HG03097 (cell line): ENCODE measurements around the gene BMP6.

Source experiments
- ATAC-seq: cut with Tn5 transposase; IDR thresholded peaks from one replicate; pipeline ENCODE4 v1.9.1; 2021; ENCODE audit not compliant: unreplicated experiment, low FRiP score

BMP6 gene

DNA sequence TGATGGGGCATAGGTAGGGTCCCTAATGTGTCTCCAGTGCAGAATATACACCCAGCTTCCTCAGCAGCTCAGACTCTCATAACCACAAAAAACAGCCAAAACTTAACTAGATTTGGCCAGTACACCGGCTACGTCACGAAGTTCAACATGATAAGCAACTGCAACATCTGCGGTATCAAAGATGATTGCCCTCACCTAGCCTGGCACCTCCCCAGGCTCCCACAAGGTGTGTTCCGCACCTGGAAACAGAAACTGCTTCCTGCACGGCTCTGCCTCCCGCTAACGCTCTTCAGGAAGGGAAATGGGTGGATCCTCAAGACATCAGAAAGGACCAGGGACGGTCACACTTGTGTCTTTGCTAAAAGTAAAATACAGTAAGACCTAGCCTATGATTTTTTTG is 175.2 kb downstream of the BMP6 start:
- ATAC-seq, result no peak

DNA sequence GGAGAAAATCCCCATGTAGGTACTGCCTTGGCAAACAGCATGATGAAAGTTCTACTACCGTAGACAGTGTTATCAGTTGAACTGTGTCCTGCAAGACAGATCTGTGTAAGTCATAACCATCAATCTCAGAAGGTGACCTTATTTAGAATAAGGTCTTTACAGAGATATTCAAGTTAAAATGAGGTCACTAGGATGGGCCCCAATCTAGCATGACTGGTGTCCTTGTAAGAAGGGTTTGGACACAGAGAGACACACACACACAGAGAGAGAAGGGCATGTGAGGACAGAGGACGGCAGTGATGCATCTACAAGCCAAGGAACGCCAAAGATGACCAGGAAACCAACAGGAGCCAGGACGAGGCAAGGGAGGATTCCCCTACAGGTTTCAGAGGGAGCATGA is 175.9 kb downstream of the BMP6 start:
- ATAC-seq, result no peak

DNA sequence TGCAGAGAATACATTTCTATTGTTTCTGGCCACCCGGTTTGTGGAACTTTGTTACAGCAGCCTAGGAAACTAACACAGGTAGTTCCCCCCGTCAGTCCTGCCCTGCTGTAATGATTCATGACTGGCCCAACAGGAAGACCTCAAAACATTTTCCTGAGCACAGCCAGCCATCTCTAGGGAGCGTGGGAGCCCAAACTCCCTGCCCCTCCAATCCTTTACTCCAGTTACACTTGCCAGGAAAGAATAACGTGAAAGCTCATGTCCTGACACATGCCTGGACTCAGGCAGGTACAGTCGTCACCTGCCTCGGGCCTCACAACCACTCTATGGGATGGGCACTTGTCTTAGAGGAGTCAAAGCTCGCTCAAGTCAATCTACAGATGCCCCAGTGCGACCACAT is 176.3 kb downstream of the BMP6 start:
- ATAC-seq, result no peak

DNA sequence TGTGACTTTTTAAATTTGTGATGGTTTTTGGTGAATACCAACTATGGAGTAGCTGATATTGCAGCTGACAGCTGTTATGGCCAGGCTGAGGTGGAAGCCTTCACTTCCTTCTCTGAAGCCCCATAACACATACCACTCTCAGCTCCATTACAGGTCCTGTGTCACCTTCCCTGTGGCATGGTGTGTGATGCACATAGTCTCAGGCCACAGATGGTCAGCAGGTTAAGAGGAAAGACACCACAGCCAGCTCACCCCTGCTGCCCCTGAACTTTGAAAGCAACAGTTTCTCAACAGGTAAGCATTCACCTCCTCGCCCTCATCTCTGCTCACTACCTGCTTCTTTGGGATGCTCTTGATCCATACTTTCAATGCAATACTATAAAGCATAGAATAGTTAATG is 177.0 kb downstream of the BMP6 start:
- ATAC-seq, result no peak

DNA sequence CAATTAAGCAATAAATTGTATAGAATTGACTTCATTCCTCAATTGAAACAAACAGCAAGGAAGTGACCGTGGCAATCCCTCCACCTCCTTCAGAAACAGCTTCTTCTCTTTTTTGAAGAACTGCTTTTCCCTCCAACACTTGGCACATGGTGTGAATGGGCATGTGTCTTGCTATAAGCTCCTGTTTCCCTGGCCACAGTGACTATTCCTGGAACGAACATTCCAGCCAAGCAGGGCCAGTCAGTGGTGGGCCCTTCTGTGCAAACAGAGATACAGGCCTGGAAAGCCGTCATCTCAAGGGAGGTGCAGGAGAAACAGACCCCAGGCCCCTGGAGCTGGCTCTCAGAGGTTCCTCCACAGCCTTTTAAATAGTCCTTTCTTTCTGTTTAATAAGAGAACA is 177.8 kb downstream of the BMP6 start:
- no peak for ATAC-seq

DNA sequence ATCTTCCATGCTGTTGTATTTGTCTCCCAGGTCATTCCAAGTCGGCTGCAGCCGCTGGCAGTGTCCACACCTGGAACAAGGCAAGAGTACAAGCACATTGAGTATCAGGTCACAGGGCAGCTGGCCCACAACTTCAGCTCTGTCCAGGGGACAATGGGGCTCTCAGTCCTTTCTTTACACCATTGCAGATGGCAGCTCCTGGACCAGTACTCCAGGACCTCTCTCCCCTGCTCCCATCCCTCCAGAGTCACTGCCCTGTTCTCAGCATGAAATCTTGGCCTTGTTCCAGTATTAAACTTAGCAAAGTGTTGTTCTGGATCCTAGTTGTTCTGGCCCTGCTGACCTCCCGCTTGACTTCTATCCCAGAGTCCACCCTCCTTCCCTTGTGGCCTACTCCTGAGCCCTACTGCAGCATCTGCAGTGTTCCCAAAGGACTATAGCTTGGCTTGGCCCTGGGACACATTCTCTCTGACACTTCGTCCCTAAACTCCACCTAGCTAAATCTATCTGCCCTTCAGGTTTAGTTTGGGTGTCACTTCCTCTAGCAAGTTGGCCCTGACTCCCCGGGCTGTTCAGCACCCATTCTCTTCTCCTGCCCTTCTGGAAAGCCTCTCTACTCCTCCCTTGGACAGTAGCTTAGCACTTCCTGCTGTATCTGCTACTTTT is 178.9 kb downstream of the BMP6 start:
- no peak for ATAC-seq

DNA sequence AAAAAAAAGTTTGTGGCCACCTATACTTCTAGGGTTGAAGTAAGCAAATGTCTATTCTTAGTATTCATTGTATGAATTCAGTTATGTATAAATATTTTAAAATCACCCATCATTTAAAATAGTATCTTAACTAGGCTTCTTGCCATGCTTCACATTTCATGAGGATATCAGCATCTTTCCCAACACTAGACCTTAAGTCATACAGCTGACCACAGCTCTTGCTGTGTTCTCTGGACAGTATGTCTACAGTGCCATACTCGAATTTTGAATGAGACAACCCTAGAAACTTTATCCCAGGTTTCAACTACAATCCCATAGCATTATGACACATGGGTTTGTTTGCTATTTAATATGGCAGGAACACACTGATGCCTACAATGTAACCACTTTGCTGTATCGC is 179.5 kb downstream of the BMP6 start:
- ATAC-seq, result no peak

DNA sequence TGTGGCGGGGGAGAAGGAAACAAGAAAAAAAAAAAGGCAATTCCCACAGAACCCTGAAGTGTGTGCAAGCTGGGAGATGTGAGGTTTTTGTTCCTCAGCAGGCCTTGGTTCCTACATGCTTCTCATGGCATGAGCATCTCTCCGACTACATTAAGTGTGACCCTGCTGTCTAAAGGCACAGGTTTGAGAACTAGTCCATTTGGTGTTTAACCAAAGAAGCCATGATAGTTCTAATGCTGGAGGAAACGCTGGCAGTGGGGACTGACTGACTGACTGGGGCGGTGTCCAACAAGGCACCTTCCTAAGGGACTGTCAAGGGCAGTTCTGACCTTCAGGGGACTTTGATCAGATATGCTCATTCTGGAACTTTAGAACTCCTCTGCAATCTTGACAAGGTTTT is 180.8 kb downstream of the BMP6 start:
- no peak for ATAC-seq

DNA sequence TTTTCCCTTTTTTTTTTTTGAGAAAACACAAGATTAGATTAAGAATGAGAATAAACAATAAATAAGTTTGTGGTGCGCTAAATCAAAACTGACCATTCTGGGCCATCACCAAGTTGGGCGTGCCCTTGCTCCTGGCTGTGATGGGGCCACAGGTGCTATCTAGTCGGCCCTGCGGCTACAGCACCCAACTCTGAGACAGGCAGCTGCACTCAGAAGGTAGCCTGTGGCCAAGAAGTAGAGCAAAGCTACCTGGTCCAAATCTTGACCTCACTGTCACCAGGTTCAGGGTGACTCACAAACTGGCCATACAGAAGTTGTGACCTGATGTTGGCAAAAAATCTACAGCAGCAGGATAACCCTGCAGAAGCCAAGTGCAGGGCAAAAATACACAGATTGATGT is 181.3 kb downstream of the BMP6 start:
- no peak for ATAC-seq

DNA sequence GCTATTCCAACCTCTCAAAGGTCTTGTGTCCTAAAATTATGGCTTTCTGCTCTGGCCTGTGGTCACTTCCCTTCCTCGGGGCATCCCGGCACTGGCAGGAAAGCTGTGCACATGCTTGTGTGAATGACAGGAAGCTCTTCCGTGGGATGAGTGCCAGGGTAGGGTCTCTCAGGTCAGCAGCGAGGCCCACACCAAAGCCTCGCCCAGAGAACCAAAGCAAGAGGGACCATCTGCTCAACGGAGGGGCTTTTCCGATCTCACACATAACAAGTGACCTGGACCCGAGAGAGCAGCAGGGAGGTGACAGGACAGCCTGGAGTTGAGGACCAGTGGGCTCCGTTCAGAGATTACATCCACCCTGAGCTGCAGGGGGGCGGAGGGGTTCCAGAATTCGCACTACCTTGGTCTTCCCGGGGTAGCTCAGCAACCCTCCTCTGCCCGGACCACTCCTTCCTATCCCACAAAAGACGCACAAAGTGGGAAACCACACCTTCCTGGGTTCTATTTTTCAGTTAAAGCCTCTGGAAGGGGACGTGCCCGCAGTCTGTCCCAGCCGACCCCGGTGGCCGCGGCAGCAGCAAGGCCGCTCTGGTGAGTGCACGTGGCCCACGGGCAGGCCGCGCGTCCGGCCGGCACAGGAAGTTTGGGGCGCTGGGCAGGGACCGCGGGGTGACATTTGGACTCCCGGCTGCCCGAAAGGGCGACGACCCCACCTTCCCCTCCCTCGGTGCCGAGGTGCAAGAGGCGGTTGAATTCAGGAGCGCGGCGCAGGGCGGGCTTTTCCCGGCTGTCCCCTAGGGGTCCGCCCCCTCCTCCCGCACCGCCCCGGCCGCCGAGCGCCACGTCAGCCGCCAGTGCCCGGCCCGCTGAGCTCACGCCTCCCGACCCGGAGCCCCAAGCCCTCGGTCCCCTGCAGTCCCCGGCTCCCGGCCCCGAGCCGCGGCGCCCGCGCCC is 183.7 kb downstream of the BMP6 start:
- ATAC-seq, result peak; percentile 26

DNA sequence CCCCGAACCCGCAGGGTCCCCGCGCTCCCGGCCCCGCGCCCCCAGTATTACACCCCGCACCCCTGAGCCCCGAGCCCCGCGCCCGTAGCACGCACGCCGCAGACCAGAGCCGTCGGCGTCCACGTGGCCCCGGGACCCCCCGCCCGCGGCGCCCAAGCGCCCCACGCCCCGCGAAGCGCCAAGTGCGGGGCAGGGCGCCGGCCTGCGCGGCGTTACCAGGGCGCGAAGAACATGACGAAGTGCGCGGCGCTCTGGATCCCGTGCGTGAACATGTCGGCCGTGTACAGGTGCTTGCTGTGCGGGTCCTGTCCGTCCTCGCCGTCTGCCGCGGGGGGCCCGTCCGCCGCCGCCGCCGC is 184.4 kb downstream of the BMP6 start:
- ATAC-seq, result peak; percentile 16

DNA sequence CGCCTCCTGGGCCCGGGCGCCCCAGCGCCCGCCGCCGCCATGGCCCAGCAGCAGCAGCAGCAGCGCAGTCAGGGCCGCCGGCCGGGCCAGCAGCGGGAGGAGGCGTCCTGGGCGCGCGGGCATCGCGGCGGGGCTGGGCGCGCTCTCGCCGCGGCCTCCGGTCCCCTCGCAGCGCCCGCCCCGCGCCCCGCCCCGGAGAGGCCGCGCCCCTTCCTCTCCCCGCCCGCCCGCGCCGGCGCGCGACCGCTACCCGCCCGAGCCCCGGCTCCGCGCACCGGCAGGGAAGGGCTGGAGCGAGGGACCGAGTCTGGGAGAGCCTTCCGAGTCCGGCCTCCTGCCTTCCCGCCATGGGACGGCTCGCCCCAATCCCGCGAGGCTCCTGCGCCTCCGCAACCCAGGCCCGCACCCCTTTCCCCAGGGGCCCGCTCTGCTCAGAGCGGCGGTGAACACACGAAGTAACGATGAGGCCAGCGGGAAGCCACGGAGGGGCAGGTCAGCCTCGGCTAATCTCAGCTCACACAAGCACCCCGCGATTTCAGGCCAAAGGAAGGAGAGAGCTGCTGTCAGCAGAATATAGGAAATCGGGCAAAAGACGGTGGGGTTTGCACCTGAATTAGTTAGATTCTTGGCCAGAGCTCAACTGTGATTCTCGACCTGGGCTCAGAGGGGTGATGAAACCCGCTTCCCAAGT is 184.9 kb downstream of the BMP6 start, which contains the start of gene TXNDC5:
Gene TXNDC5 (minus strand): TSS at position 135 of the 691 bp plus-strand sequence. CDS start 12 bp downstream, at position 123.
- ATAC-seq, result peak; percentile 64

DNA sequence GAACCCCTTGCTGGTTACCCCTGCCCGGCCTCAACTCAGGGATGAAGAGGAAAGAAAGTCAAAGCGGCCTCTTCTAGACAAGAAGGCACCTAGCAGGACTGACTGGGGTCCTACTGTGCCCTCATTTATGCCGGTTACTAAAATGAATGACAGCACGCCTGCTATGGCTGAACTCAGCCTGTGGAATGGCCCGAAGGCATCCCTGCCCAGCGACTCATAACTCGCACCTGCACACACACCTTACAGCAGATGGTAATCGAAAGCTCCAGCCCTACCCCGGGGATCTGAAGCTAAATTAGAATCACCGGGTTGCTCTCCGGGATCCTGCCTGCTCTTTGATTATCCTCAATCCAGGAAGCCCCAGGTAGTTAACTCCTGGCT is 185.4 kb downstream of the BMP6 start:
- ATAC-seq, result no peak

DNA sequence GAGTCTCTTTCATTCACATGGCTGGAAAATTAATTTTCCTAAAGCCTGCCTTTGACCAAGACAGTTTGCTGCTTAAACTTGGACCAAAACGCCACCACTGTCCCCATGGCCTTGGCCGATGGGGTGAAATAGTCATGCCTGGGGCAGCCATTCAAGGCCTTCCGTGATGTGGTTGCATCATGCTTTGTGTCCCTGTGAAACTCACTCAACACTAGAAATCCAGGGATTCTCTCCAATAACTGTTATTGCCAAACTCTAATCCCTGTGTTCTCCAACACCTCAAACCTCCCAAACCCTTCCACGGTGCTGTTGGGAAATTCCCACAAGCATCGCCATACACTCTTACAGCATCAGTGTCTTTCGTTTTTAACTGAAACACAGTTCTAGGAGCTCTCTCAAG is 186.1 kb downstream of the BMP6 start:
- no peak for ATAC-seq

DNA sequence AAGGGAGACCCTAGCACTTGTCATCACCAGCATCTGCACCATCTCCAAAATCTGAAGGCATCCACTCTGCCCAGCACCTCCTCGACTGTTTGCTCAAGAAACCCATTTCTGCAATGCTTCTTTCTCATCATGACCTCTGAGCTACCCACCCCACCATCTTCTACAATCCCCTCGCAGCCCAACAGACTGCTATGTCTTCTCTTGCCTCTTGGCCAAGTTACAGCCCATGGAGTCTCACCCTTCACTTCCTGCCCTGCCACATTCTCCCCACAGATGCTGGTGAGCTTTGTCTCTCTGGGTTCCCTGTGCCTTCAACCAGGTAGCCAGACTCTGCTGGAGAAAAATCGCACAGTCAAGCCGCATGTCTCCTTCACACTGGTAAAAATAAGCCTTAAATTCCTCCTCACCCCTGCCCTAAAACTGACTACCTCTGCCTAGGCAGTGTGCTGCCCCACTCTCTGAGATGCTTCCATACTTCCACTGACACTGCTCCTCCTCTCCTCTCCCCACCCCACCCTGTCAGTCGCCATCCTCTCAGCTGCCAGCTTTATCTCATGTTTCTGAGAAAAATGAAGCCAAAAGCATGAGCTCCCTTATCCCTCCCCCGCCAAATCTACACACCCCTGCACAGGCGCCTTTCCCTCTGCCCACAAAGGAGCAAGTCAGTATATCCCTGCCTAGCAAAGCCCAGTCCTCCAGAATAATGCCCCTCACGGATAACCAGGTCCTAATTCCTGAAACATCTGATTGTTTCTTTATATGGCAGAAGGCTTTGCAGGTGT is 187.0 kb downstream of the BMP6 start:
- no peak for ATAC-seq

DNA sequence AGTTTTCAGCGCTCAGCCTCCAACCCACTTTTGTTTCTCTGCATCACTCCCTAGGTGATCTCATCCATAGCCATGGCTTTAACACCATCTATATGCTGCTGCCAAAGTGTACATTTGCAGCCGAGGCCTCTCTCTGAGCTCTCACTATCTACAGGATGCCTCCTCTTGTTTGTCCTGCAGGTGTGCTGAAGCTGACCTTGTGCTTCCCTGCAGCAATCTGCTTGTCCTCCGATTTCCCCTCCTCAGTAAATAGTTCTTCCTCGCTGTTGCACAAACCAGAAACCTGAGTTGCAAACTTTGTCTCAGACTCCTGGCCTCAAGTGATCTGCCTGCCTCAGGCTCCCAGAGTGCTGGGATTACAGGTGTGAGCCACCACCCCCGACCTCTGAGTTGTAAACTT is 188.4 kb downstream of the BMP6 start:
- ATAC-seq, result no peak

DNA sequence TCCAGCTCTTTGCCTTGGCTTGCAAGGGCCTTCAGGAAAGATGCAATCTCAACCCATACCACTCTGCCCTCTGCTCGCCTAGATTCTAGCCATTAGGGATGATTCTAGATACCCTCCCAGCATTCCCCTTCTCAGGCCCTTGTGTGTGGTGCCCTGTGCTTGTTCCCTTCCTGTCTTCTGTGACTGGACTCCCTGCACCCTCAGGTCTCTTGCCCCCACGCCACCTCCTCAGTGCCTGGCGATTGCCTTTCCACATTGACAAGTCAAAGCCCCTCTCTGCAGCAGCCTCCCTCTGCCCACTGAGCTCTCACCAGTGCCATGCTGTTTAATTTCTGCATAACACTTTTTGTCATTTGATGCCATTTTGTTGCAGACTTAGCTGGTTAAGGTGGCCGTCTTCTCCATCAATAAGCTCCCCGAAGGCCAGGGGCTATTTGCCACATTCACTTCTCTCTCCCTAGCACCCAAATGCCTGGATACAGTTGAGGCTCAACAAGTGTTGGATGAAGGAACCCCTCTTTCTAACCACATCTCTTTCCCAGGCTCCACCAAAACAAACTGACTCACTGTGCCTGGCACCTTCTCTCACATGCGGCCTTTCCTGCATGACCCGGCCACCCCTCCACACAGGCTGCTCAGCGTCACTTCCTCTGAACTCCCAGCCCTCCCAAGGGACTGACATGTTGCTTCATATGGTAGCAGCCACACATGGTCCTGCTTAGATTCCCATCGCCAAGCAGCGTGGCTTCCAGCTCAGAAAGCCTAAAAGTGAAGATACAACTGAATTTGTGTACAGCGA is 189.3 kb downstream of the BMP6 start:
- ATAC-seq, result no peak

DNA sequence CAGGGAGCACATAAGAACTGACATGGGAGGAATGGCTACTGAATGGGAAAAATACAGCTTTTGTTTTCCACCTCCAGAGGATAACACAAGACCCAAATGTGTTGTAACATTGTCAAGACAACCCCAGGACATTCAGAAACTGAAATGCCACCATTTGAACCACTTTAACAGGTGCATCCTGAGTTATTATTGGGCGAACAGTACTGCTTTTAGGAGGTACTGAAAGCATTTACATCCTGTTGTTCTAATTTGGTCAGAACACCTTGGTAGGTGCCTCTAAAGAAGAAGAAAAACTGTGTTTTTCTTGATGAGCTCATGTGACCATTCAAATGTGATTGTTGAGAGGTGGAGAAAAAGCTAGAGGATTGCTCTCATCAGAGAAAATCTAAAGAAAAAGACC is 191.1 kb downstream of the BMP6 start:
- ATAC-seq, result peak; percentile 74

DNA sequence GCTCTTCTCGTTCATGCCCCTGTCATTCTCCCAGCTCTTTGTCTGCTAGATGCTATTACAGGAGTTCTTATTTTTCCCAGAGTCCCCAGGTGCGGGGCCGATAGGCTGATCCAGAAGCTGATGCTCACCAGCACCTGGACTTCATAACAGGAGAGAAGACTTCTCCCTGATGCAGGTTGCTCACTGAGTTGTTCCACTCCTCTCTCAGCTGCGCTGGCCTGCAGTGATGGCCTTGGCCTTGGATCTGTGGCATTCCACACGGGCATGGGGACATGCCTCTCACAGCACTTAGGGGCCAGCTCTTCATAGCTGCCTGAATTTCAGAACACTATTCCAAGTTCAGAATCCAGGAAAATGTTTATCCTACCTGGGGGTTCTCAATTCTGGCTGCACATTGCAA is 191.8 kb downstream of the BMP6 start:
- no peak for ATAC-seq

DNA sequence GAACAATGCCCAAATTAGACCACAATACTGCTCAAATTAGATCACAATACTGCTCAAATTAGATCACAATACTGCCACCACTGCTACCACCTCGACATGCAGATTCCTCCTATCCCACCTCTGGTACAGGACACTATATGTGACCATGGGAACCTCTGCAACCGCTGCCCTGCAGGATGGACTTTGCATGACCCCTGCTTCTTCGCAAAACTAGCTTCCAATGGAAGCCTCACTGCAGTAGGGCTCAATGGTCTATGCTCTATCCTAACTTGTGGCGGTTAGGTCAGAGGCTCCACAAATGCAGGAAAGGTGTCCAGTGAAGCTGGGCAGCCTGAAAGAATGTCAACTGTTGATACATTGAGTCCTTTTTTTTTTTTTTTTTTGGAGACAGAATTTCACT is 192.5 kb downstream of the BMP6 start:
- no peak for ATAC-seq
